Fibroblast of mammary gland (primary cell): Measurements from ENCODE around the gene PVALEF.

Experiments used
- DNase-seq: peaks from one replicate; pipeline ENCODE4 v3.0.0-alpha.2; 2010; ENCODE audit warnings: low read depth
- H3K4me3 ChIP-seq: 2 replicates; pipeline ENCODE4 v1.5.1; 2011; ENCODE audit warnings: low read depth, mild to moderate bottlenecking, low read length, moderate library complexity; ENCODE audit not compliant: control insufficient read depth
- CTCF ChIP-seq: conservative IDR thresholded peaks from 2 replicates; pipeline ENCODE4 v1.5.1; 2011; ENCODE audit warnings: low read depth, low read length, inconsistent platforms; ENCODE audit not compliant: control insufficient read depth, insufficient read depth

The PVALEF gene

GRCh38 chr17:81120149-81120484 lies 45.2 kb upstream of the PVALEF start:
- no peak for TF ChIP-seq CTCF
- DNase-seq, result no peak
- no peak overlapping the region for H3K4me3 ChIP-seq

DNA sequence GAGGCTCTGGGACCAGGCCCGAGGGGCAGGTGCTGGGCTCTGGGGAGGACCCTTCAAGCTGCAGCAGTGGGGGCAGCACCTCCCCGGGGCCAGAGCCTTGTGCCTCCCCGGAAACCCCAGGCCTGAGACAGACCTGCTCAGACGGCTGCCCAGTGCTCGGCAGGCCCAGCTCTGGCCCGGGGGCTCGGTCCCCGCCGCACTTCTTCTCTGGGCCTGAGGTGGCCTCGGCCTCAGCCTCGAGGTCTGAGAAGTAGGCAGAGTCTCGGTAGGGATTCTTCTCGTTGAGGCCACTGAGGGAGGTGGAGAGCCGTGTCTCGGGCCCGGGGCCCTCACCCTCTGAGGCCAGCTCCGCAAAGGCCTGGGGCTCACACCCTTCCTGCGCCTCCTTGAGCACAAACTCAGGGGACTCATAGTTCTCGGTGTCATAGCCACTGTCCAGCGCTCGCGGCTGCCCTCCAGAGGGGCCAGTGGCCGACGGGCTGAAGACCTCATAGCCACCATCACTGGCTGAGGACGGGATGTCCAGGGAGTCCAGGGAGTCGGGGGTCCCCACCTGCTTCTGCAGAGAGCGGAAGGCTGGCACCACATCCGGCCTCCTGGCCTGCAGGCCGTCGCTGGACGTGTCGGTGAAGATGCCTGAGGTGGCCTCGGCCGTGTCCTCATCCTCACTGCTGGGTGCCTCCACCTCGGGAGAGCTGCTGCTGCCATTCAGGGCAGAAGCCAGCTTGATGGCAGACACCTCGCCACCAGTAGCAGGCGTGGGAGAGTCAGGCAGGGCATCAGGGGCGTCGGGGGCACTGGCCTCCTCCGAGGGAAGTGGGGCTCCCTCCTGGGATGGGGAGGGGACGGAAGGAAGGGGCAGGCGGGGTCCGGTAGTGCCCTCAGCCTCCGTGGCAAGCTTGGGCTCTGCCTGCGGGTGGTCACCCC lies 44.3 kb upstream of the PVALEF start:
- H3K4me3 ChIP-seq, result no peak overlapping the region
- no peak for TF ChIP-seq CTCF

GRCh38 chr17:81121841-81122733 lies 43.2 kb upstream of the PVALEF start:
- no peak for TF ChIP-seq CTCF
- DNase-seq, result no peak
- H3K4me3 ChIP-seq, result no peak overlapping the region

More for the DNA sequence above, 44.3 kb upstream of the PVALEF start:
- no peak for DNase-seq

DNA sequence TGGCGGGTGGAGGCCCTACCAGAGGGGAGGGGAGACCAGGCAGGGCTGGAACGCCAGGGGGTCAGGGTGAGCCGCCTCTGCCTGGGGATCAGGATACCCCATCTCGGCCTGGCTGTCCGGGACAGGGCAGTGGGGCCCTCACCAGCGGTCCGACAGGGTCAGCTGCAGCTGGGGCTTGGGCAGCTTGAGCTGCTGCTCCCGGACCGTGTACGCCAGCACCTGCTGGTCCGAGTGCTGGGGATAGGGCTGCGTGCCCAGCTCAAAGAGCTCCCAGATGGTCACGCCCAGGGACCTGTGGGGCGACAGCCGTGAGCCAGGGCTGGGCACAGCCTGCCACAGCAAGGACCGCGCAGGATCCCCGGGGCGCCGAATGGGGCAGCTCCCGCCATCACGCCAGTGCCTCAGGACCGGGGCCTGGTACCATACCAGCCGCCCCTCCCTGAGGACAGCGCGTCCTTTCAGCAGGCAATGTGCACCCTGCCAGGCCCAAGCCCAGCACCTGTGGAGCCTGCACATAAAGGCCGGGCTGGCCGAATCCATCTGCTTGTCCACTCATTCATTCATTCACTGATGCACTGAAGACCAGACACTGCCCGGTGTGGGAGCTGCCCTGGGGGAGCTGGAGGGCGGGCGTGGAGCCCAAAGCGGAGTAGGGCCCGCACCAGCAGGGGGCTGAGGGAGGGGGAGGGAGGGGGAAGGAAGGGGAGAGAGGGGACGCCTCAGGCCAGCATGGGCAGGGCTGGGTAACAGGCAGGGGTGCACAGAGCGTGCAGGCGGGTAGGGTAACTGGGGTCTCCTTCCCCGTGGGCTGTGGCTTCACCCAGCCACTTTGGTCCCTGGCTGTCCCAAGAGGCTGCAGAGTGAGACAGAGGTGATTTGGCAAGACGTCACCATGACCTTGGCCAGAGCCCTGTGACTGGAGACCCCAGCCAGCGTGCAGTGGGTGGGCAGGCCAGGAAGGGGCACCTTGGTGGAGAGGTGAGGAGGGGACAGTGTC lies 42.0 kb upstream of the PVALEF start:
- H3K4me3 ChIP-seq, result no peak overlapping the region
- TF ChIP-seq CTCF, result no peak
- DNase-seq, result no peak

DNA sequence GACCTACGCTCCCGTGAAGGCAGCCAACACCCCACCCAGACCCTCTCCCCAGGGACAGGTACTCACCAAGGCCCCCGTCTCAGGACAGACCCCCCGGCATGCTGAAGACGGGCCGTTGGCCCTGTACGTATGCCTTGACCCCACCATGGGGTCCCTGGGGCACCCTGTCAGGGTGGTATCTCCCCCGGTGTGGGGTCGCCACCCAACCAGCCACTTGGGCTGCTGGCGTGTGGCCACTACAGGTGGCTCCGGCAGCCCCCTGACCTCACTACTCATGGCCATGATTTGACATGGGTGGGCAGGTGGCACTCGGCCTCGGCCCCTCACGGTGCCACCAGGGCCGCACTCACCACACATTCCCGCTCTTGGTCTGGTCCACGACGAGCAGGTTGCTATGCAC lies 40.9 kb upstream of the PVALEF start:
- TF ChIP-seq CTCF, result no peak
- DNase-seq, result no peak

DNA sequence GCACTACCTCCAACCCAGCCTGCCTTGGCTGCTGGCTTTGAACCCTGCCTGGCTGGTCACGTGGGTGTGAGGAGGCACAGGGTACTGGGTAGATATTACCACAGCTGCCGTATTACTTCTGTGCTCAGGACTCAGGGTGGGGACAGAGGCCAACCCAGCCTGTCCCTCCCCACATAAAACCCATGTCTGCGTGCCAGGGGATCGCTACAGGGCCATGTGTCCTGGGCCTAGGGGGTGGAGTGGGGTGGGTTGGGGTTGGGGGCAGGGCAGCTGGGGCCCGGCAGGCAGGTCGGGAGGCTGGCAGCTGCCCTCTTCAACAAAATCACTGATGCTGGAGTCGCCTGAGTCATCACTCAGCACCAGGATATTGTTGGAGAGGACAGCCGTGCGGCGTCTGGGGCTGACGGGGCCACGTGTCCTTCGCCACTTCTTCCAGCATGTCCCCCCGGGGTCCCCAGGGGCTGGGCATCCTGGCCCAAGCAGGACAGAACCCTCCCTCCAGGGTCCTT lies 39.7 kb upstream of the PVALEF start:
- H3K4me3 ChIP-seq, result no peak overlapping the region
- DNase-seq, result no peak
- TF ChIP-seq CTCF, result no peak

More for the DNA sequence above, 40.9 kb upstream of the PVALEF start:
- H3K4me3 ChIP-seq, result no peak overlapping the region
